Cerebellar cortex (tissue), 1 donor: Measurements from ENCODE around the gene FARSB.
"Not testable (repeated sequence)": the region's sequence is repeated elsewhere in the genome, so short reads cannot be mapped to it uniquely, and the experiment has no call there.

Experiments
- DNase-seq: peaks from one replicate; pipeline ENCODE4 v3.0.0-alpha.2; 2015; ENCODE audit warnings: low spot score

Gene FARSB

DNA sequence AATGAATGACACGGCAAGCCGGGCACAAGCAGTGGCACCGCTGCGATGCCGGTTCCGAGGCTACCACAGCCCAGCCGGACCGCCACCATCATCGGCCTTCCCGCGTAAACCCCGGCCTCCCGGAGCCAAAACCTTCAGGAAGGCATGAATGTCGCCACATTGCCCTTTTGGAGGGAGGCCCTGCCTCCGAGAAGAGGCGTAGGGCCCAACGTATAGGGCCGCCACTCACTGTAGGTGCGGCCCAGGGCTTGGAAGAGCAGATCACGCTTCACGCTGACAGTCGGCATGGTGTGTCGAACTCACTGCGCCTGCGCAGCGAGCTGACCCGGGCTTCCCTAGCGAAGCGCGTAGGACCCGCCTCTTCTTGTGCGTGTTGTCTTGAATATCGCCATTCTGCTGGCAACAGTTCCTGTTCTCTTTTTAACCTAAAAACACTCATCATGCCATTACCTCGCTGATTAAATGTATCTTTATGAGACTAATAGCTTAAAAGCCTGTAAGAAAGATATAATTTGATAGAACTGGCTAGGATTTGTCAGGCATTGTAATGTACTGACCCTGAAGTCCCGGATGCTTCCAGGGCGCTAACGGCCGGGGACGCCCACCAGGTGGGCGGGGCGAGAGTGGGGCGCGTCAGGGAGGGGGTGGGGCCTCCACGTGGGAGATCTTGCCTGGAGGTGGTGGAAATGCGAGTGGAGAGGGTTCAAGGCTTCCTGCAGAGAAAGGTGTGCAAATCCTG lies at the start of gene FARSB:
Gene FARSB (minus strand): TSS at position 306 of the 739 bp plus-strand sequence. CDS start 19 bp downstream, at position 287.
- DNase-seq, result peak; percentile 96

DNA sequence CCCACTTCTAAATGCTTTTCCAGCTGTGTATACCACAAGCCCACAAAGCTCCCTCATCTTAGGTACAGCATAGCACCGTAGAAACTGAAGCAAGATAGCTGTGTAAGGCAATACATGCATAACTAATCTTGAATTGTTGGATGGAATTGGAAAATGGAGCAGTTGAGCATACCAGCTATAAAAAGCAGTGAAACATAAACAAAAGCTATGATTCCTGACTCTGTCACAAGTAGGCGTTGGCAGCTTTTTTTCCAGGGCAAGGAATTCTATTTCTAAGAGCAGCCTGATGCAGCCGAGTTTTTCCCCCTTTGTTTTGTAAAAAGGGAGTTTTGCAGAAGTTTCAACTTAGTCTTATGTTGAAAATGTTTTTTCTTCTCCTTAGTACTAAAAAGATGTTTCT lies 48.0 kb upstream of the FARSB start:
- no peak for DNase-seq

DNA sequence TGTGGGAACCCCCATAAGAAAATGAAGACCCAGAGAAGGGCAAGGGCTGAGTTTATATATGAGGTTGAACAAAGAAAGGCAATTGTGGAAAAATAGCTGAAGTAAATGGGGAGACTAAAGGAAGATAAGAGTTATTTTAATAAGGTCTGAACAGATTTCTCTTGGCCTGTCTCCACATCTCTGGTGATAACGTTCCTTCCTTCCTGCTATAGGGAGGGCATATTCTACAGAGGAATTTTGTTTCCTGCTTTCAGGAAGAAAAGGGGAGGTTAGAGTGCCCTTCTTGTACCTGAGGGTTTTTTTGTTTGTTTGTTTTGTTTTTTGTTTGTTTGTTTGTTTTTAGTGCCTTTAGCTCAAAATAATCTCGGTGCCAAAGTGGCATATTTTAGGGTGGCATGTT lies 47.2 kb upstream of the FARSB start:
- DNase-seq, result no peak

DNA sequence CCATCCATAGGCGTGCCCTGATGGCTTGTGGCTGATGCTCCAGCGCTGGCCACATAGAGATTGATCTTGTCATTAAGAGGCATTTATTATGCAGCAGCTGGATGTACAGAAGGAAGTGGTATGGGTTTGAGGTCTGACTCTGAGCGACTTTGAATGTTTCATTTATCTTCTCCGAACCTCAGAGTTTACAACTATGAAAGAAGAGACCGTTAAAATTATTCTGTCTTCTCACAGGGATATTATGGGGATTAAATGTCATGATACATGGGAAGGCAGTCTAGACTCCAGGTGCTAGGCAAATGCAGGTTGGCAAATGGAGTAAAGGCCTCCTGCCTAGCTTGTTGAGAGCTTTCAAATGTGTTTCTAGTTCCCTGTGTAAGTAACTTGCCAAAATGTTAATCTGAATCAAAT lies 45.8 kb upstream of the FARSB start:
- DNase-seq, result no peak

DNA sequence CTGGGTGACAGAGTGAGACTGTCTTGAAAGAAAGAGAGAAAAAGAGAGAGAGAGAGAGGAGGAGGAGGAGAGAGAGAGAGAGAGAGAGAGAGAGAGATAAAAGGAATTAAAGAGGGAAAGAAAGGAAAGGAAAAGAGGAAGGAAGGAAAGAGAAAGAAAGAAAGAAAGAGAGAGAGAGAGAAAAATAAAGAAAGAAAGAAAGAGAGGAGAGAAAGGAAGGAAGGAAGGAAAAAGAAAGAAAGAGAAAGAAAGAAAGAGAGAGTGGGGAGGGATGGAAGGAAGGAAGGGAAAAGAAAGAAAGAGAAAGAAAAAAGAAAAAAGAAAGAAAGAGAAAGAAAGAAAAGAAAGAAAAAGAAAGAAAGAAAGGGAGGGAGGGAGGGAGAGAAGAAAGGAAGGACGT lies 45.3 kb upstream of the FARSB start:
- no peak for DNase-seq

DNA sequence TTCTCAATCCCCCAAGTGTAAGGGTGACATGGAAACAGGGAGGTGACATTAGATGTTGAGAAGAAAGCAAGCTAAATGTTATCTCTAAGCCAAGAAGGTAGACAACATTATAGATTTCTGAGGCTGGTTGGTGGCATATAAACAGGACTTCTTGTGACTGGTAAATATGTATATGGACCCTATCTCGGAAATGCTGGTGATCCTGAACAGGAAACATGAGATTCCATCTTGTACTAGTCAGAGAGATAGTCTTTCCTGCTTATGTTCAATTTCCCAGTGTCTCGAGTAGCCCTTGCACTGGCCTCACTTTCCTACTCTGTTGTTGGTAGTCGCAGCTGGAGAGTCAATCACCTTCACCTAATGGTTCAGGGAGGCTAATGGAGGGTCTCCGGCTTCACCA lies 42.4 kb upstream of the FARSB start:
- DNase-seq, result no peak

DNA sequence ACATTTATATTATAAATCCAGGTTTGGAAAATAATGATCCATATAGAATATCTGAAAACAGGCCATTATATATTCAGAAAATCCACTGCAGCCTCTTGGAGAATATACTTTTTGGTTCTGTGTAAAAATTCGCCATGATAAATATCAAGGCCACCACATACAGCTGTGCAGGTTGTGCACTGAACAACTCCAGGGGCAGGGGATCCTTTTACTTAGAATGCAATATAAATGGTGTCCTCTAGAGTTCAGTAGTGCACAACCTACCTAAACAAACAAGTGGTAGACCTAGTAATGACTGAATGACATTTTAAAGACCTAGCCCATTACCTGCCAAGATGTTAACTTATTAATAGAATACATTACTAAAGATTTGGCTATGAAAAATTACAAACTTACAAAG lies 37.9 kb upstream of the FARSB start:
- DNase-seq, result no peak

DNA sequence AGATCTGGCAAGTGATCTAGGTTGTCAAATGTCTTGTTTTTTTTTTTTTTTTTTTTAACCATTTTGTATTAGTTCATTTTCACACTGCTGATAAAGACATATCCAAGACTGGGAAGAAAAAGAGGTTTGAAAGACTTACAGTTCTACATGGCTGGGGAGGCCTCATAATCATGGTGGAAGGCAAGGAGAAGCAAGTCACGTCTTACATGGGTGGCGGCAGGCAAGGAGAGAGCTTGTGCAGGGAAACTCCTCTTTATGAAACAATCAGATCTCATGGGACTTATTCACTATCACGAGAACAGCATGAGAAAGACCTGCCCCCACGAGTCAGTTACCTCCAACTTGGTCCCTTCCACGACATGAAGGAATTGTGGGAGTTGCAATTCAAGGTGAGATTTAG lies 37.5 kb upstream of the FARSB start:
- not testable (repeated sequence) for DNase-seq

DNA sequence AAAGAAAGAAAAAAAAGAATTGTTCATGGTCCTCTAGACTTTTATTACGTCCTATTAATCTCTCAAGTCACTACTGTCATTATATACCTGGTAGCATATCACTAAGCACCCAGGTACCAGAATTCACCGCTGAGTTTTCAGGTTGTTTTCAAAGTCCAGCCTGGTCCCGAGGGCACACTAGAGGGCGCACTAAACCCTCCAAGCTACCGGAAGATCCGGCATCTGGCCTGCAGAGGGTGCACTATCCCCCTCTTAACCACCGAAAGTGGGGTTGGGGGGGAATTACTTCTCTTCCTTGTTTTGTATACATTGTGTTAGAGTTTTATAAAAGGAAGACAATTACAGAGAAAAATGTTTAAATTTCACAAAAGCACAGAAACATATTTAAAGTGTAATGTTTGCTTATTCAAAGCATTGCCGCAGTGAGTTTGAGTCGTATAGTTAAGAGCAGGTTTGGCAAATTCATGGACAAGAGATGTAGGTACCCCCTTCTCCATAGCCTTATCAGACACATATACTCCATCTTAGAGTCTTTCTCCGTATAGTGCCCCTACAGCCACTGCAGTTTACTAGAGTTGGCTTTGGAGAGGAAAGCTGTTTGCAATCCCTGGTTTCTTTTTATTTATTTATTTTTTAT lies 34.8 kb upstream of the FARSB start:
- DNase-seq, result peak; percentile 51

DNA sequence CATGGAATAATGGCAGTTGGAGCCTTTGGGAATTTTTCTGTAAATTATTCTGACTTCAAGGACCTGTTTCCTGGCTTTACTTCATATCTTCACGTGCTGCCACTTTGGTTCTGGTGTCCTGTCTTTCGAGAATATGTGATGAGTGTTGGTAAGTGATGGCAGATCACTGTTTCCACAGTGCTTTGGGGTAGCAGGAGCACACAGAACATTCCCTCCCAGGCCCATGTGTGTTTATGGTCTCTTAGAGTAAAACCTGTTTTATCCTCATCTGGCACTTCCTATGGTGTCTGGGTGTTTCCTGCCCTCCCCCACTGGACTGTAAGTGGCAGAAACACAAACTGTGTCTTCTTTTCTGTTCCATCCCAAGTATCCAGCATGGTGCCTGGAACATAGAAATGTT lies 33.4 kb upstream of the FARSB start:
- no peak for DNase-seq

DNA sequence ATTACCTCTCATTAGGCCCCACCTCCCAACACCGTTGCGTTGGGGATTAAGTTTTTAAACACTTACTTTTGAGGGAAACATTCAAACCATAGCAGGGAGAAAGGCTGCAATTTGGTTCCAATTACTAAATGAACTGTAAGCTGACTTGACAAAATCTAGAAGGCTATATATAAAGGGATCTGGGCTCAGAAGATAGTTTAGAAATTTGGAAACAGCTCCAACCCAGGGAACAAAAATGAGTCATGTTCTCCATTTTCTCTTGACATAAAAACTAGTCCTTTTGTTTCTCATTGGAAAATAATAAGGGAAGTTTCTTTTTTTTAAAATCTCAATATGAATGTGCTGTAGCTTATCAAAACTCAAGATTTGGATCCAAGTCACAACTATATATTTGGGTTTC lies 33.0 kb upstream of the FARSB start:
- DNase-seq, result no peak

DNA sequence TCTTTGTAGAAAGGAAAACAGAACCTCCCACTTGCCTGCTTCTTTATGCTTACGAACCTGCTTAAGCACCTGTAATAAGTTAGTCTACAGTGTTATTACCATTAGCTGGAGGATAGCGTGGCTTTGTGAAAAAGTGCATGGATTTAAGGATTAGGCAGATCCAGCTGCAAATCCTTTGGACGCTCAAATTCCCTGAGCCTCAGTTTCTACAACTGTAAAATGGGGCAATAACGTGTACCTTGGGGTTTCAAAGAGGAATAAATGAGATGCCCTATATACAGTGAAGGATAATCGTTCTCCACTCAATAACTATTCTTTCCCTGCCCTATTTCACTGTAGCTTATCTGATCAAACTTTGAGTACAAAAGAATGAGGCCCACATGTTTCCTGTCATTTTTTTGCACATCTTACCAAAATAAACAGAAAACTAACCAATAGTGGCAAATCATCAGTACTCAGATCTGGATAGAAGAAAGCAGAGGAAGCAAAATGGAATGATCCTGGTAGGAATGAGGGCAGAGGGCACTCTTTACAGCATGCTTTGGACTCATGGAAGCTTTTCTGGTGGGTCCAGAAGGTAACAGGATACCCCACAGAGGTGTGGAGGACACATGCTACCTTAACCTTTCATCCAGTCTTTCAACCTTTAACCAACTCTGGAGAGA lies 30.3 kb upstream of the FARSB start:
- no peak for DNase-seq

DNA sequence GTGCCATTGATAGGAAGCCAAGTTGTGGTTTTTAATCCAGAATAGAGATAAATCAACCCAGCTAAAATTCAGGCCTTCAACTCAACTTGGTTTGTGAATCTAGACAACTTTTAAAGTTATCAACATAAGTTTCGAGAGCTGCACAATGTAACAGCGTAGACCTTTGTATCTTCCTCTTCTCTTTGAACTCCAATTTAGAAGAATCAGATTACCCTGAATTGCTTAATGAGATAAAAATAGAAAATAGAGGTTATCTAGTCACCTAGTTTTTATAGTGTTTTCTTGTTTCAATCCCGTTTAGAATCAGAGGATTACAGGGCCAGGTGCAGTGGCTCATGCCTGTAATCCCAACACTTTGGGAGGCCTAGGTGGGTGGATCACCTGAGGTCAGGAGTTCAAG lies 27.9 kb upstream of the FARSB start:
- no peak for DNase-seq

DNA sequence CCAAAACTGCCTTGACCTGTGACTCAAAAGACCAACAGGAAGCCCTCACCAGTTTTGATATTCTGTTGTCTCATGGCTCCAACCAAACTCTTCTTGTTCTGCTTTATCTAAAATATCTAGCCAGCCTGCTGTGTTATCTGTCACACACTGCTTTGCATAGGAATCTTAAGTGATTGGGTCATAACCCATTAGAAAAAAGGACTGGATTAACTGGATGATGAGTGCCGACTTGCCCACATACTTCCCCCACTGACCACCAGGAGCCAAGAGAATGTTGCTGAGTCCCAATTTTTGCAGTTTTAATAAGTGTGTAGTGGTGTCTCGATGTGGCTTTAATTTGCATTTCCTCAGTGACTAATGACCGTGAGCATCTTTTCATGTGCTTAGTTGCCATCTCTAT lies 22.1 kb upstream of the FARSB start:
- no peak for DNase-seq

DNA sequence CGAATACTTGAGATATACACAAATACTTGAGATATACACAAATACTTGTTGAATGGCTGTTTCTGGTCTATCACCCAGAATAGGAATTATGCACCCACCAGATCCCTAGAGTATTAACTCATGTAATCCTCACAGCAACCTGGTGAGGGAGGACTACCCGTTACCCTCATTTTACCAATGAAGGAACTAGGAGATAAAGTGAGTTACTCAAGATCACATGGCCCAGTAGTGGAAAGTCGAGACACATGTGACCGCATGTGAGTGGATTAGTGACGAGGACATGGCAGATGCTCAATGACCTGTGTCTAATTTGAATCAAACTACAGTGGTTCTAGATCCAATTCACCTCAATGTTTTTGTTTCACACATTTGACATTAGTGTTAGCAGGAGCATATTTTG lies 18.0 kb upstream of the FARSB start:
- no peak for DNase-seq

DNA sequence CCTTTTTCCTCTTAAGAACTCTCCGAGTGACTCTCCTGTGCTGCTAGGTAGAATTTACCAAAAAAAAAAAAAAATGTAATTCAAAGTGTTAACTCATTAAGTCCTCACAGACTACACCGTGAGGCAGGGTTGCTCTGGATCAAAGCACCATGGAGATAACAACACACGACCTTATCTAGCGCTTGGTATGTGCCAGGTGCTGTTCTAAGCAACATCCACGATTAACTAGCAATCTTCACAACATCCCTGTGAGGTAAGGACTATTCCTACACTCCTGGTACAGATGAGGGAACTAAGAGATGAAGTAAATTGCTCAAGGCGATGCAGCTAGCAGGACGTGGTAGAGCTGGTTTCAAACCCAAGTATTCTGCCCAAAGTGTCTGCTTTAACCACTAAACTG lies 17.4 kb upstream of the FARSB start:
- DNase-seq, result no peak

DNA sequence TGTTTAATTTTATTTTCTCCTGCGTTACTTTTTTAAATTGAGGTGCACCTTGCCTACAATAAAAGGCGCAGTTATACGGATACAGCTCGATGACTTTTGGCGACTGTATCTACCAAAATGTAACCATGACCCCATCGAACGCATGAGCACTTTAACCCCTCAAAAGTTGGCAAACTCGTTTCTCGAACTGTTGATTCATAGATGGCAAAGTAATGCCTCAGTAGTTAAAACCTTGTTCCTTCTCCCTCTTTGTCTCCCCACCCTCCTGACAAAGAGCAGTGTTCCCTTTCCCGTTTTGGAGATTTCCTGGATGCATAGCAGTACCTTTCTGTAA lies 16.1 kb upstream of the FARSB start:
- DNase-seq, result no peak

DNA sequence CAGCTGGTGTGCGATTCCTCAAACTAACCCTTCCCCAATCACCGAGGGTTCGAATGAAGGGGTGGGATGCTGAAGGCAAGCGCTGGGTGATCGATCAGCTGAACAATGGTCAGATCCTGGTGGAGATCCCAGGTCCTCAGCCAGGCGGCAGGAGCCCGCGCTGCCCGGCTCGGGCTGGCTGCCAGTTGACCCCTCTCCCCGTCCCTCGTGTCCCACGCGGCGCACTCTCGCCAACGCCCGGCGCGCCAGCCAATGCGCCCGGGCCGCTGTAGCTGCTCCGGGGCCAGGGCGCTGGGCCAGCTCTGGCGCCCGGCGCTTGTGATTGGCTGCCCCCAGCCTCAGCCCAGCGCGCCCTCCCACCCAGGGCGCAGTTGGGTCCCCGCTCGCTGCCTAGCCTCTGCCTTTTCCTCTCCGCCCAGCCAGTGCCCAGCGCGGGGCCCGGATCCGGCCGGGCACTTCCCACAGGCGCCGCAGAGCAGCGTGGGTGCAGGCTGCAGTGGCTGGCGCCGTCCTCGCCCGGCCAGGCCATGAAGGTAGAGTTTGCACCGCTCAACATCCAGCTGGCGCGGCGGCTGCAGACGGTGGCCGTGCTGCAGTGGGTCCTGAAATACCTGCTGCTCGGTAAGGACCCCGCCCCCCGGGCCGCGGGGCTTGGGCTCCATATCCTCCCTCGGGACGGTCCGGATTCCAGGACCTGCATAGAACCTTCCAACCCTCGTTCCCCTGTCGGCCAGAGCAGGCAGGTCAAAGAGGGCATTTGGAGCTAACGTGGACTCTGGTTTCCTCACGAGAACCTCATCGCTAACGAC lies 15.6 kb upstream of the FARSB start, which contains the start of gene MOGAT1:
Gene MOGAT1 (plus strand): TSS at position 400 of the 809 bp plus-strand sequence. CDS start 128 bp downstream, at position 528.
- no peak for DNase-seq

DNA sequence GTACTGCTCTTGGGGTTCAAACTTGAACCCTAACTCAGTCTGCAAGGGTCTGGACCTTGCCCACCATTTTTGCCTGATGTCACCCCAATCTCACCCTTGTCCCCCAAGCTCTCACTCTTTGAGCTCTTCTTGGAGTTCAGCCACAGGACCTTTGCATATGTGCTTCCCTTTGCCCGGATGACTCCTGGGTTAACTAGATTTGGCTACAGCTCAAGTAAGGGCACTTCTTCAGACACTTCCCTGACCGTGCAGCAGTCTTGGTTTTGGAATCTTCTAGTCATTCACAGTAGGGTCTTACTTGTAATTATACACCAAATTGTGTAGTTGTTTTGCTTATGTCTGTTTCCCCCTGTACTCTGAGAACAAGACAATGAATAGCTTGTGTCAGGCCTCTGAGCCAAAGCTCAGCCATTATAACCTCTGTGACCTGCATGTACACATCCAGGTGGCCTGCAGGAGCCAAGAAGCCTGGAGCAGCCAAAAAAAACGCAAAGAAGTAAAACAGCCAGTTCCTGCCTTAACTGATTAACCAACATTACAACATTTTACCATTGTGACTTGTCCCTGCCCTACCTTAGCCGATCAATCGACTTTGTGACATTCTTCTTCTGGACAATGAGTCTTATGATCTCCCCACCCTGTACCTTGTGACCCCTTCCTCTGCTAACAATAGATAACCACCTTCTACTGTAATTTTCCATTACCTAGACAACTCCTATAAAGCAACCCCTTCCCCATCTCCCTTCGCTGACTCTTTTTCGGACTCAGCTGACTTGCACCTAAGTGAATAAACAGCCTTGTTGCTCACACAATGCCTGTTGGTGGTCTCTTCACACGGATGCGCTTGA lies 14.5 kb upstream of the FARSB start:
- DNase-seq, result no peak

DNA sequence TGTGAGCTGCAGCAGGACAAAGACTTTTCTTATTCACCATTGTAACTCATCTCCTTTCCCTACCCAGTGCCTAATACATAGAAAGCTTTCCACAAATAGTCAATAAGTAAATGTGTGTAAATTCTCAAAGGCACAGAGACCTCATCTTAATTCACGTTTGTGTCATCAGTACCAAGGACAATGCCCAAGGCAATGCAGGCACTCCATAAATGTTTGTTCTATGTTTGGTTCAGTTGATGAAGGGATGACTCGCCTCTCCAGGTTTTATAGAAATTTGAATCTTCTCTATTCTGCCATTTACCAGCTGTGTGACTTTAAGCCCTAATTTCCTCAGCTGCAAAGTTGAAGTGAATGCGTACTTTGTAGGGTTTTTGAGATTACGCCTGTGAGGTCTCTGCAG lies 13.5 kb upstream of the FARSB start:
- DNase-seq, result no peak

DNA sequence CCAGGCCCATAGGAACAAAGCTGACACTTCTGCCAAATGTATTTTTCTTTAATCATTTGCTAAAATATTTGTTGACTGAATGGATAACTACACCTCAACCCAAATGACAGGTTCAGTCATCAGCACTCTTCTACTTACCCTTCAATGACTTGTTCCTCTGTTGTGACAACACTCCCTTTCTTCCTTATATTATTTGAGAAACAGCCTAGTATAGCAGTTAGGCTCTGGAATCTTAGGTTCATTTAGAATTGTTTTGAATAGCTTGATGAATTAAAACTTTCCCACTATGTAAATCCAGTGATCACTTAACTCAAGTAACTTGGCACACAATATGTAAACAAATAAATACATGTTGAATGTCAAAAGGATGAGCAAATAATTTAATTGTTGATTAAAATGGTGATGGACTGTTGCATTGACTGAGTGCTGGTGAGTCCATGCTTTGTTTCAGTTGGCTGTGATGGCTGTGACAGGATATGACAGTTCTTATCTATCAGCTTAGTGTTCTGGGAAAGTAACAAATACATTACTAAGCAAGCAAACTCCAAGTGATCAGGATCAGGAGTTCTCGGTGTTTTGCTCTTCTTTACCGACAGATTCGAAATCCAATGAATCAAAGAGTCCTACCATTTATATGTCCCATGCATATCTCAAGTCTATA lies 12.7 kb upstream of the FARSB start:
- no peak for DNase-seq
